Loucy (cell line): ENCODE results near the gene SMARCE1.

ENCODE experiments used
- EZH2phosphoT487 ChIP-seq: fragments of 200-600 bp; IDR thresholded peaks from 2 replicates; pipeline ENCODE4 v1.6.1; 2018; ENCODE audit warnings: antibody characterized with exemption, mild to moderate bottlenecking, moderate library complexity, borderline replicate concordance
- TF ChIP-seq, protein P1 (sequence below): fragments of 200-600 bp; sonication (generic); conservative IDR thresholded peaks from 2 replicates; pipeline ENCODE4 v1.5.1; 2014; ENCODE audit warnings: mild to moderate bottlenecking, antibody characterized with exemption, low read length

DNA sequence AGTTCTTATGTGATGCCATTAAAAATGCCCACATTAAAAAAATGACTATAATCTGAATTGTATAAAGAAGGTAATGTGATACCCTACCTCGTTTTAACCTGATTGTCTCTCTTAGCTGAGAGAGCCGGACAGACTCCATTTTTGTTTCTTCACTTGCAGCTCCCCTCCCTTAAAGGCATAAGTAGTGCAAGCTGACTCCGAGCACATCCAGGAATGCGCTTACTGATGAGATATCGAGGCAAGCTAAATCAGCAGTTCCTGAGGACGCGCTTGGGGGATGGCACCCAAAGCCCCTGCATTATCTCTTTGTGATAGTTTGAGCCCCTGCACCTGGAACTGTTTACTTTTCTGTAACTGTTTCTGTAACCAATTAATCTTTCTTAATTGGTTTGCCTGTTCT lies 49.7 kb upstream of the SMARCE1 start:
- TF ChIP-seq, protein P1, sequence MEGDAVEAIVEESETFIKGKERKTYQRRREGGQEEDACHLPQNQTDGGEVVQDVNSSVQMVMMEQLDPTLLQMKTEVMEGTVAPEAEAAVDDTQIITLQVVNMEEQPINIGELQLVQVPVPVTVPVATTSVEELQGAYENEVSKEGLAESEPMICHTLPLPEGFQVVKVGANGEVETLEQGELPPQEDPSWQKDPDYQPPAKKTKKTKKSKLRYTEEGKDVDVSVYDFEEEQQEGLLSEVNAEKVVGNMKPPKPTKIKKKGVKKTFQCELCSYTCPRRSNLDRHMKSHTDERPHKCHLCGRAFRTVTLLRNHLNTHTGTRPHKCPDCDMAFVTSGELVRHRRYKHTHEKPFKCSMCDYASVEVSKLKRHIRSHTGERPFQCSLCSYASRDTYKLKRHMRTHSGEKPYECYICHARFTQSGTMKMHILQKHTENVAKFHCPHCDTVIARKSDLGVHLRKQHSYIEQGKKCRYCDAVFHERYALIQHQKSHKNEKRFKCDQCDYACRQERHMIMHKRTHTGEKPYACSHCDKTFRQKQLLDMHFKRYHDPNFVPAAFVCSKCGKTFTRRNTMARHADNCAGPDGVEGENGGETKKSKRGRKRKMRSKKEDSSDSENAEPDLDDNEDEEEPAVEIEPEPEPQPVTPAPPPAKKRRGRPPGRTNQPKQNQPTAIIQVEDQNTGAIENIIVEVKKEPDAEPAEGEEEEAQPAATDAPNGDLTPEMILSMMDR: no peak
- no peak for TF ChIP-seq EZH2phosphoT487
